ENCODE data around the gene PLSCR1. TPM values are rescaled to one million over a fixed set of nuclear protein-coding genes. Genes with fewer than 3 reads are reported as not detected.

Gene PLSCR1
- total and polyA plus RNA-seq, 8 donors, result 67.2 to 126 (median 84.9) TPM

DNA sequence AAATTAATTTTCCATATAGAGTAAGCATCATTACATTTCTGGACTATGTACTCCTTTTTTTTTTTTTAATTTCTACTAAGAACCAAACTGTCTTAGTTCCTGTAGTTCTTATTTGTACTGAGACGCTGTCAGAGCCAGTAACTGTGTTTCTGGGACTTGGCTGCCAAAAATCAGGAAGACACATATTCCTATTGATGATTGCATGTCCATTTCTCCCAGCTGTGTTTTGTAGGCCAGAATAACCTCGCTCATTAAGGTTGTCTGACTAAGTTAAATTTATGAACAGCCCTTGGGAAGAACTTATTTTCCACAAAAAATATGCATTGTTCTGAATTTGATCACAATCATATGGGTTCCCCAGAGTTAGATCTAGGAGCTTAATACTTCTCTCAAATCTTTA is 31.2 kb upstream of the PLSCR1 start:
- Histone ChIP-seq H3K36me3 (no peaks in the 10 kb centered on the region), H3K27ac (no peak overlapping the region), H3K9me3 (no peaks in the 10 kb centered on the region), H3K4me3 (no peak overlapping the region), H3K27me3 (no peaks in the 10 kb centered on the region), H3K4me1 (peaks cover 0 to 7% of the 10 kb centered on the region in 2 donors)
- intact Hi-C loops (cut with DNase I), result no loop called here
- no peak for DNase-seq
- no peak for ATAC-seq
- TF ChIP-seq, protein P1, sequence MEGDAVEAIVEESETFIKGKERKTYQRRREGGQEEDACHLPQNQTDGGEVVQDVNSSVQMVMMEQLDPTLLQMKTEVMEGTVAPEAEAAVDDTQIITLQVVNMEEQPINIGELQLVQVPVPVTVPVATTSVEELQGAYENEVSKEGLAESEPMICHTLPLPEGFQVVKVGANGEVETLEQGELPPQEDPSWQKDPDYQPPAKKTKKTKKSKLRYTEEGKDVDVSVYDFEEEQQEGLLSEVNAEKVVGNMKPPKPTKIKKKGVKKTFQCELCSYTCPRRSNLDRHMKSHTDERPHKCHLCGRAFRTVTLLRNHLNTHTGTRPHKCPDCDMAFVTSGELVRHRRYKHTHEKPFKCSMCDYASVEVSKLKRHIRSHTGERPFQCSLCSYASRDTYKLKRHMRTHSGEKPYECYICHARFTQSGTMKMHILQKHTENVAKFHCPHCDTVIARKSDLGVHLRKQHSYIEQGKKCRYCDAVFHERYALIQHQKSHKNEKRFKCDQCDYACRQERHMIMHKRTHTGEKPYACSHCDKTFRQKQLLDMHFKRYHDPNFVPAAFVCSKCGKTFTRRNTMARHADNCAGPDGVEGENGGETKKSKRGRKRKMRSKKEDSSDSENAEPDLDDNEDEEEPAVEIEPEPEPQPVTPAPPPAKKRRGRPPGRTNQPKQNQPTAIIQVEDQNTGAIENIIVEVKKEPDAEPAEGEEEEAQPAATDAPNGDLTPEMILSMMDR (IDR thresholded peaks at IDR 0.05), result no peak

GRCh38 chr3:146574173-146574572 is 29.8 kb upstream of the PLSCR1 start:
- no peak overlapping the region for H3K27ac ChIP-seq
- no peaks in the 10 kb centered on the region for H3K36me3 ChIP-seq
- peaks cover 0 to 7% of the 10 kb centered on the region in 2 donors for H3K4me1 ChIP-seq
- H3K27me3 ChIP-seq, result no peaks in the 10 kb centered on the region
- ATAC-seq (no peak), DNase-seq (no peak)
- TF ChIP-seq, protein P1 (IDR thresholded peaks at IDR 0.05), result no peak
- intact Hi-C loops (cut with DNase I), result no loop called here
- no peaks in the 10 kb centered on the region for H3K9me3 ChIP-seq
- no peak overlapping the region for H3K4me3 ChIP-seq

- H3K27ac ChIP-seq, result no peak overlapping the region
- ATAC-seq, result no peak
- H3K4me3 ChIP-seq, result no peak overlapping the region
- TF ChIP-seq, protein P1 (IDR thresholded peaks at IDR 0.05), result no peak
- no peaks in the 10 kb centered on the region for H3K4me1 ChIP-seq
- H3K36me3 ChIP-seq, result no peaks in the 10 kb centered on the region
- intact Hi-C loops (cut with DNase I), result no loop called here
- H3K27me3 ChIP-seq, result no peaks in the 10 kb centered on the region
- DNase-seq, result no peak
- no peaks in the 10 kb centered on the region for H3K9me3 ChIP-seq
These were observed 24.9 kb upstream of the PLSCR1 start for GRCh38 chr3:146569314-146569713.

- DNase-seq, result no peak
- intact Hi-C loops (cut with DNase I), result no loop called here
These were observed 21.7 kb upstream of the PLSCR1 start for GRCh38 chr3:146566138-146566537.

GRCh38 chr3:146561879-146562278 is 17.5 kb upstream of the PLSCR1 start:
- DNase-seq, result no peak
- Histone ChIP-seq H3K27ac (no peak overlapping the region), H3K4me3 (no peak overlapping the region), H3K27me3 (no peaks in the 10 kb centered on the region), H3K9me3 (no peaks in the 10 kb centered on the region), H3K4me1 (peaks cover 0 to 4% of the 10 kb centered on the region in 2 donors), H3K36me3 (no peaks in the 10 kb centered on the region)
- intact Hi-C loops (cut with DNase I), result no loop called here
- TF ChIP-seq, protein P1 (IDR thresholded peaks at IDR 0.05), result no peak
- ATAC-seq, result no peak

More at GRCh38 chr3:146566138-146566537, 21.7 kb upstream of the PLSCR1 start:
- ATAC-seq, result no peak
- H3K27me3 ChIP-seq, result no peaks in the 10 kb centered on the region
- no peak overlapping the region for H3K27ac ChIP-seq
- TF ChIP-seq, protein P1 (IDR thresholded peaks at IDR 0.05), result no peak
- H3K9me3 ChIP-seq, result no peaks in the 10 kb centered on the region
- H3K36me3 ChIP-seq, result no peaks in the 10 kb centered on the region
- no peaks in the 10 kb centered on the region for H3K4me1 ChIP-seq
- no peak overlapping the region for H3K4me3 ChIP-seq

Measured in left lung (tissue), 10 donors.